GM18505 (cell line): ENCODE results near the gene CMAS.
"Not testable (repeated sequence)": the region's sequence is repeated elsewhere in the genome, so short reads cannot be mapped to it uniquely, and the experiment has no call there.

Experiments
- ATAC-seq: cut with Tn5 transposase; IDR thresholded peaks from one replicate; pipeline ENCODE4 v1.9.1; 2021; ENCODE audit not compliant: unreplicated experiment
- POLR2A ChIP-seq: IDR thresholded peaks from 4 replicates; pipeline ENCODE4 v1.6.1; 2011; ENCODE audit warnings: borderline replicate concordance; ENCODE audit not compliant: insufficient read depth, insufficient read length; ENCODE audit errors: extremely low read depth

The CMAS gene

DNA sequence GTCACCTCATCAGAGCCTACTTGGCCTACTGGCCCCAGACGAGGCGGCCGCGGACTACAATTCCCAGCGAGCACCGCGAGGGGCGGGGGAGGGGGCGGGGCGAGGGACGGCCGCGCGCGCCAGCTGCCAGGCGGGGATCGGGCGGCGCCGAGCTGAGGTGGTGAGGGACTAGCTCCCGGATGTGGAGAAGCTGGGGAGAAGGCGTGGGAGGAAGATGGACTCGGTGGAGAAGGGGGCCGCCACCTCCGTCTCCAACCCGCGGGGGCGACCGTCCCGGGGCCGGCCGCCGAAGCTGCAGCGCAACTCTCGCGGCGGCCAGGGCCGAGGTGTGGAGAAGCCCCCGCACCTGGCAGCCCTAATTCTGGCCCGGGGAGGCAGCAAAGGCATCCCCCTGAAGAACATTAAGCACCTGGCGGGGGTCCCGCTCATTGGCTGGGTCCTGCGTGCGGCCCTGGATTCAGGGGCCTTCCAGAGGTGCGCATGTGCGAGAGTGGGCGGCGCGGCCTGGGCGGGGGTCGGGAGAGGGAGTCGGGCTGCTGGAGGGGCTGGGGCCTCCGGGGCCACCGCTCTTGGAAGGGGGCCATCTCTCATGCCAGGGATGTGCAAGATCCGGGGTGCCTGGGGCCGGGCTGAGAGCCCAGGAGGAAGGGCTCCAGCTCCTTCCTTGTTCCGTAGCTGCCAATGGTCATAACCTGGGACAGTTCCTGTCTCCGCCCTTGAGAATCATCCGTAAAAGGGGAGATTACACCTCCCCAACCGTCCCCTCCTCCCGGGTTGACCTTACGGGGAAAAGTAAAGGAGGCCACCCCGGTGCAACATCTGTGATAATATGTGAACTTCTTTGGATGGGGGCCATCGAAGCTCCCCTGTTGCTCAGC lies at the start of gene CMAS:
Gene CMAS, plus strand, starts transcription at position 129 of the 878 bp plus-strand sequence. Its CDS starts 86 bp downstream, at position 215.
- peak; percentile 91 for ATAC-seq
- TF ChIP-seq POLR2A: peak; percentile 63

GRCh38 chr12:21998295-21998694 lies 47.7 kb upstream of the CMAS start:
- no peak for ATAC-seq
- no peak for TF ChIP-seq POLR2A

DNA sequence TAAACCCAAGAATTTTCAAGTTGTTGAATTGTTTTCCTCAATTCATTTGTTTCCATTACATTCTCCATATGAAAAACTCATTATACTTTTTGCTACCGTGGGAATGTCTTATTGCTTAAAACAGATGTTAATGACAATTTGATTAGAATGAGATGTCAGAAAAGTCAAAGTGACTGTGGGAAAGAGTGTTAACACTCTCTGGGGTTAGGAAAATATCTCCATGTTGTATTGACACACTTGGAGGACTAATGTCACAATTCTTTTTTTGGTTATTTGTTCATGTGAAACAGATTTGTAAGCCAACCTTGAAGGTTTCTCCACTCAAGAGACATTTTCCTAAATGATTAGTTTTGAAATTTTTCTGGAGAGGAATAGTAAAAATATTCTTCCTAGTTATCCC lies 47.2 kb upstream of the CMAS start:
- no peak for TF ChIP-seq POLR2A
- ATAC-seq: no peak

GRCh38 chr12:22002430-22002829 lies 43.6 kb upstream of the CMAS start:
- TF ChIP-seq POLR2A: no peak
- ATAC-seq: no peak

DNA sequence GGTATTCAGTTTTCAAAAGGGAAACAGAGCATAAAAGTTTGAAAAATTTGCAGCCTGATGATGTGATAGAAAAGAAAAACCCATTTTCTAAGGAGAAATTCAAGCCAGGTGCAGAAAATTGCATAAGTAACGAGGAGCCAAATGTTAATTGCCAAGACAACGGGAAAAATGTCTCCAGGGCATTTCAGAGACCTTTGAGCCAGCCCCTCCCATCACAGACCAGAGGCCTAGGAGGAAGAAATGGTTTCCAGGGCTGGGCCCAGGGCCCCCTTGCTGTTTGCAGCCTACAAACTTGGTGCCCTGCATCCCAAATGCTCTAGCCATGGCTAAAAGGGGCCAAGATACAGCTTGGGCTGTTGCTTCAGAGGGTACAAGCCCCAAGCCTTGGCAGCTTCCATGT lies 38.2 kb upstream of the CMAS start:
- not testable (repeated sequence) for ATAC-seq

DNA sequence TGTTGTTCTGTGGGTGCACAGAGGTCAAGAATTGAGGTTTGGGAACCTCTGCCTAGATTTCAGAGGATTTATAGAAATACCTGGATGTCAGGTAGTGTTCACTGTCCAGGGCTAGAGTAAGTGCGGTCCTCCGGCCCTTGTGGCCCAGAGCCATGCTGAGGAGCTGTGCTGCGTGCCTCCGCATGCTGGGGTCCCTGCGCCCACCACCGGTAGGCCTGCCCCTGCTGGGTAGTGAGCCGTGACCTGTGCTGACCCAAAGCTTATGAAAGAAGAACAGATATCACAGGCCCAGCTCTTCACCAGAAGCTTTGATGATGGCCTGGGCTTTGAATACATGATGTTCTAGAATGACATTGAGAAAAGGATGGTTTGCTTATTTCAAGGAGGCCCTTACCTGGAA lies 37.8 kb upstream of the CMAS start:
- ATAC-seq: no peak
- no peak for TF ChIP-seq POLR2A

- no peak for TF ChIP-seq POLR2A
- no peak for ATAC-seq
Observed at GRCh38 chr12:22014041-22014782, 31.8 kb upstream of the CMAS start.

DNA sequence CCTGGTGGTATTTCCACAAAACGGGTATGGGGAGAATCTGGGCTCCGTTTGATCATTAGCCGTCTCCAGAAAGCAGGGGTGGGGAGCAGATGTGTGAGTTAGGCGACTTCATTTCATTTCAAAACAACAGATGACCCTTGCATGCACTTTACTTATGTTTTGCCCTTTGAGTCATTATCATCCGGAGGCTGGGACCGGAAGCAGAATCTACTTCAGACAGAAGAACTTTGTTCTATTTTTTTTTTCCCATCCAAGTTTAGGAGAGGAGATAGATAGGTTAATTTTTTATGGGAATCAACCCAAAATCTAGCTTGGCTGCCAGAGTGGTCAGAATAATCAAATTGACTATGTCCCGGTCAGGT lies 31.3 kb upstream of the CMAS start:
- ATAC-seq: no peak

DNA sequence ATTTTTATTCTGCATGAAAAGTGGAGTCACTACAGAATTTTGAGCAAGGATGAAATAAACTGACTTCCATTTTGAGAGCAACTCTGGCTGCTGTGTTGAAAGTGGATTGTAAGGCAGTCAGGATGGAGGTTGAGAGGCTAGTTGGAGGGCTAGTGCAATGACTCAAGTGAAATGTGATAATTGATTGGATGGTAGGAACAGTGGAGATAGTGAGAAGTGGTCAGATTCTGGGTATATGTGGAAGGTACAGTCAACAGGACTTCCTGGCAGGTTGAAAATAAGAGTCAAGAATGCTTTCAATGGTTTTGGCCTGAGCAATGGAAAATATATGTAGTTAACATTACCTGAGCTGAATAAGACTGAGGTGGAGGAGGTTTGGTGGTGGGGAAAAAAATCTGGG lies 29.0 kb upstream of the CMAS start:
- no peak for ATAC-seq
- no peak for TF ChIP-seq POLR2A

More for the DNA sequence above, 31.3 kb upstream of the CMAS start:
- no peak for TF ChIP-seq POLR2A

DNA sequence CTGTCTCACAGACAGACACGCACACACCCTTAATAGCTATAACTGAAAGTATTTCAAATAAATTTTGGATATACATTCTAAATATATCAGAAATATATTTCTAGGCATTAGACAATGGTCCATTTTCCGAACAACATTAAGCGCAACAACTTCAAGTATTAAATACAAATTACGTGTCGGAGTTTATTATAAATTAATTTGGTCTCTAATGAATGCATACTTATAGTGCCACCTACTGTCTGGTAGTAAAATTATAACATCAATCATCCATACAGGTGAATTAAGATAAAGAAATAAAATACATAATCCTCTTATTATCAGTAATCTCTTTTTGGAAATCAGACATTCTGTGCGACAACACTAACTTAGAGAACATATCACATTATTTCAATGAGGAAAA lies 27.2 kb upstream of the CMAS start:
- no peak for ATAC-seq
- no peak for TF ChIP-seq POLR2A

- not testable (repeated sequence) for ATAC-seq
Observed at GRCh38 chr12:22023489-22023888, 22.5 kb upstream of the CMAS start.

DNA sequence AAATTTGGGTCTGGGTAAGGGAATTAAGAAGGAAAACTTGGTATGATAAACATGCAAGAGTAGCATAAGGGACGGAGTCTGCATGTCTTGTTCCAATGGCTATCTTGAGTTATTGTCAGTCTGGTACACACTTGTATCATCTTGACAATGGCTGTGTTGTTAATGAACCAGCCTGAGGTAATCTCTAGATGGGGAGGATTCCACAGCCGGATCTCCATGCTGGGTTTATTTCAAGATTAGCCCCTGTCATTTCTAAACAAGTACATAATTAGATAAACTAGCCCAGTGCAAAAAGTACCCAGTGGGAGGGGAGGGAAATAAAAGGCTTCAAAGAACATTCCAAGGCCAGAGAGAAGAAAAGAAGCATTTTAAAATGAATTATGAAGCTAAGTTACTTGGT lies 16.5 kb upstream of the CMAS start:
- ATAC-seq: no peak
- no peak for TF ChIP-seq POLR2A

GRCh38 chr12:22029991-22030390 lies 16.0 kb upstream of the CMAS start:
- no peak for TF ChIP-seq POLR2A
- no peak for ATAC-seq

- TF ChIP-seq POLR2A: no peak
- no peak for ATAC-seq
Observed at GRCh38 chr12:22032732-22033131, 13.3 kb upstream of the CMAS start.
